DND-41 (cell line): ENCODE results near the gene HYAL4.
"Not testable (repeated sequence)": the region's sequence is repeated elsewhere in the genome, so short reads cannot be mapped to it uniquely, and the experiment has no call there.

ENCODE experiments used
- ATAC-seq: fragments of 200-7000 bp; cut with Tn5 transposase; 3 replicates; pipeline ENCODE4 v1.9.1; 2021; ENCODE audit warnings: low read depth; ENCODE audit not compliant: insufficient read depth
- DNase-seq: peaks from one replicate; pipeline ENCODE4 v3.0.0-alpha.2; 2020
- H2AFZ ChIP-seq: 2 replicates; pipeline ENCODE4 v1.6.0; 2012; ENCODE audit warnings: low read depth, low read length
- H3K27ac ChIP-seq: 2 replicates; pipeline ENCODE4 v1.5.1; 2012; ENCODE audit warnings: low read length, inconsistent platforms
- H3K27me3 ChIP-seq: fragments of 200-600 bp; sonication (generic); 2 replicates; pipeline ENCODE4 v1.6.0; 2012; ENCODE audit warnings: low read length, mild to moderate bottlenecking, inconsistent platforms; ENCODE audit not compliant: insufficient read depth, poor library complexity
- H3K36me3 ChIP-seq: 2 replicates; pipeline ENCODE4 v1.5.1; 2012; ENCODE audit warnings: low read length, inconsistent platforms; ENCODE audit not compliant: insufficient read depth
- H3K4me1 ChIP-seq: 2 replicates; pipeline ENCODE4 v1.5.1; 2012; ENCODE audit warnings: mild to moderate bottlenecking, low read length; ENCODE audit not compliant: insufficient read depth
- H3K4me2 ChIP-seq: 2 replicates; pipeline ENCODE4 v1.6.0; 2012; ENCODE audit warnings: mild to moderate bottlenecking, moderate library complexity, low read length, inconsistent platforms; ENCODE audit not compliant: insufficient read depth
- H3K4me3 ChIP-seq, 2 experiments: fragments of 200-600 bp in 1 of 2; shearing (Covaris generic) in 1 of 2; 2 replicates each; pipeline ENCODE4 v1.5.1; 2012 to 2016; ENCODE audit warnings: inconsistent platforms in 2 of 2, low read length in 2 of 2, mild to moderate bottlenecking in 2 of 2, low read depth in 1 of 2, moderate library complexity in 1 of 2
- H3K79me2 ChIP-seq: 2 replicates; pipeline ENCODE4 v1.6.0; 2012; ENCODE audit warnings: low read length, inconsistent platforms; ENCODE audit not compliant: insufficient read depth
- H3K9ac ChIP-seq: 2 replicates; pipeline ENCODE4 v1.6.0; 2012; ENCODE audit warnings: low read depth, mild to moderate bottlenecking, inconsistent platforms, low read length, moderate library complexity
- H3K9me3 ChIP-seq: 2 replicates; pipeline ENCODE4 v1.5.1; 2012; ENCODE audit warnings: low read length, moderate library complexity, mild to moderate bottlenecking, inconsistent platforms; ENCODE audit not compliant: insufficient read depth, severe bottlenecking
- H4K20me1 ChIP-seq: 2 replicates; pipeline ENCODE4 v1.6.0; 2012; ENCODE audit warnings: low read length; ENCODE audit not compliant: insufficient read depth
- EZH2 ChIP-seq: IDR thresholded peaks from 3 replicates; pipeline ENCODE4 v1.6.1; 2012; ENCODE audit warnings: borderline replicate concordance, low read depth, mild to moderate bottlenecking, moderate library complexity, low read length, inconsistent platforms; ENCODE audit not compliant: severe bottlenecking
- TF ChIP-seq, protein P1 (sequence below): IDR thresholded peaks from 2 replicates; pipeline ENCODE4 v1.5.1; 2012; ENCODE audit warnings: borderline replicate concordance, low read length, moderate library complexity, mild to moderate bottlenecking; ENCODE audit not compliant: poor library complexity, severe bottlenecking; ENCODE audit errors: extremely low read depth

HYAL4 gene

DNA sequence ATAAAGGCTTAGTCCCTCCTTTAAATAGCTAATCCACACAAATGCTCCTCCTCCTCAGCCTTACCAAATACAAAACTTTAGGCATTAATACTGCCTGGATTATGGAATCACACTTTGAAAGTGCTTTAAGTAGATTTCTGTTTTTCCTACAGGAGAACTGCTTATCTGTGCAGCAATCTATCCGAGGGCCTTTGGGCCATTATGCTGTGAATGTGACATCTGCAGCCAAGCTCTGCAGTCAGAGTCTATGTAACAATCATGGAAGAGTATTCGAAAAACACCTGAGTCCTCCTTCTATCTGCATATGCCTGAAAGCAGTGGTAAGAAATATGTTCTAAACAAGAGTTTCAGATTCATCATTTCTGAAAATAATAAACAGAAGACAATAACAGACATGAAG lies 16.2 kb upstream of the HYAL4 start:
- no peak overlapping the region for H3K4me3 ChIP-seq
- no peaks in the 10 kb centered on the region for H3K79me2 ChIP-seq
- no peak for TF ChIP-seq EZH2
- TF ChIP-seq, protein P1, sequence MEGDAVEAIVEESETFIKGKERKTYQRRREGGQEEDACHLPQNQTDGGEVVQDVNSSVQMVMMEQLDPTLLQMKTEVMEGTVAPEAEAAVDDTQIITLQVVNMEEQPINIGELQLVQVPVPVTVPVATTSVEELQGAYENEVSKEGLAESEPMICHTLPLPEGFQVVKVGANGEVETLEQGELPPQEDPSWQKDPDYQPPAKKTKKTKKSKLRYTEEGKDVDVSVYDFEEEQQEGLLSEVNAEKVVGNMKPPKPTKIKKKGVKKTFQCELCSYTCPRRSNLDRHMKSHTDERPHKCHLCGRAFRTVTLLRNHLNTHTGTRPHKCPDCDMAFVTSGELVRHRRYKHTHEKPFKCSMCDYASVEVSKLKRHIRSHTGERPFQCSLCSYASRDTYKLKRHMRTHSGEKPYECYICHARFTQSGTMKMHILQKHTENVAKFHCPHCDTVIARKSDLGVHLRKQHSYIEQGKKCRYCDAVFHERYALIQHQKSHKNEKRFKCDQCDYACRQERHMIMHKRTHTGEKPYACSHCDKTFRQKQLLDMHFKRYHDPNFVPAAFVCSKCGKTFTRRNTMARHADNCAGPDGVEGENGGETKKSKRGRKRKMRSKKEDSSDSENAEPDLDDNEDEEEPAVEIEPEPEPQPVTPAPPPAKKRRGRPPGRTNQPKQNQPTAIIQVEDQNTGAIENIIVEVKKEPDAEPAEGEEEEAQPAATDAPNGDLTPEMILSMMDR, result no peak
- H2AFZ ChIP-seq, result no peak overlapping the region
- no peak for ATAC-seq
- no peak for DNase-seq
- H3K9me3 ChIP-seq, result no peaks in the 10 kb centered on the region
- no peaks in the 10 kb centered on the region for H3K36me3 ChIP-seq
- H3K9ac ChIP-seq, result no peak overlapping the region
- H3K27me3 ChIP-seq, result peaks cover 3% of the 10 kb centered on the region
- no peak overlapping the region for H3K4me2 ChIP-seq
- no peaks in the 10 kb centered on the region for H3K4me1 ChIP-seq
- H4K20me1 ChIP-seq, result no peaks in the 10 kb centered on the region
- no peak overlapping the region for H3K27ac ChIP-seq

DNA sequence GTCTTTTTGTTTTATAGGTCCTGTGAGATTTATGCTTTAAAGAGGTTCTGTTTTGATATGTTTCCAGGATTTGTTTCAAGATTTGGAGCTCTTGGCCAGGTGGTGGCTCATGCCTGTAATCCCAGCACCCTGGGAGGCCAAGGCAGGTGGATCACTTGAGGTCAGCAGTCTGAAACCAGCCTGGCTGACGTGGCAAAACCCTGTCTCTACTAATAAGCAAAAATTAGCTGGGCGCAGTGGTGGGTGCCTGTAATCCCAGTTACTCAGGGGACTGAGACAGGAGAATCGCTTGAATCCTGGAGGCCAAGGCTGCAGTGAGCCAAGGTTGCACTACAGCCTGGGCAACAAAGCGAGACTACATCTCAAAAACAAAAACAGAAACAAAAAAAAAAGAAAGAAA lies 8.3 kb upstream of the HYAL4 start:
- no peak overlapping the region for H3K9ac ChIP-seq
- no peaks in the 10 kb centered on the region for H4K20me1 ChIP-seq

DNA sequence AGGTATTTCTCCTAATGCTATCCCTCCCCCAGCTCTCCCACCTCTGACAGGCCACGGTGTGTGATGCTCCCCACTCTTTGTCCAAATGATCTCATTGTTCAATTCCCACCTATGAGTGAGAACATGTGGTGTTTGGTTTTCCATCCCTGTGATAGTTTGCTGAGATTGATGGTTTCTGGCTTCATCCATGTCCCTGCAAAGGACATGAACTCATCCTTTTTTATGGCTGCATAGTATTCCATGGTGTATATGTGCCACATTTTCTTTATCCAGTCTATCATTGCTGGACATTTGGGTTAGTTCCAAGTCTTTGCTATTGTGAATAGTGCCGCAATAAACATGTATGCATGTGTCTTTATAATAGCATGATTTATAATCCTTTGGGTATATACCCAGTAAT lies 5.9 kb upstream of the HYAL4 start:
- H3K27ac ChIP-seq, H2AFZ ChIP-seq, H3K4me2 ChIP-seq, H3K4me1 ChIP-seq, H3K9ac ChIP-seq, H3K27me3 ChIP-seq, H4K20me1 ChIP-seq, H3K36me3 ChIP-seq, DNase-seq, ATAC-seq, H3K9me3 ChIP-seq, H3K79me2 ChIP-seq, H3K4me3 ChIP-seq: not testable (repeated sequence)

More for the DNA sequence above, 8.3 kb upstream of the HYAL4 start:
- Histone ChIP-seq H3K4me3 (no peak overlapping the region), H3K79me2 (no peaks in the 10 kb centered on the region), H3K9me3 (no peaks in the 10 kb centered on the region), H3K27me3 (no peaks in the 10 kb centered on the region), H3K36me3 (no peaks in the 10 kb centered on the region), H3K4me2 (no peak overlapping the region), H3K27ac (no peak overlapping the region), H2AFZ (no peak overlapping the region), H3K4me1 (no peaks in the 10 kb centered on the region)
- no peak for ATAC-seq
- TF ChIP-seq, protein P1, result no peak
- no peak for TF ChIP-seq EZH2
- no peak for DNase-seq

DNA sequence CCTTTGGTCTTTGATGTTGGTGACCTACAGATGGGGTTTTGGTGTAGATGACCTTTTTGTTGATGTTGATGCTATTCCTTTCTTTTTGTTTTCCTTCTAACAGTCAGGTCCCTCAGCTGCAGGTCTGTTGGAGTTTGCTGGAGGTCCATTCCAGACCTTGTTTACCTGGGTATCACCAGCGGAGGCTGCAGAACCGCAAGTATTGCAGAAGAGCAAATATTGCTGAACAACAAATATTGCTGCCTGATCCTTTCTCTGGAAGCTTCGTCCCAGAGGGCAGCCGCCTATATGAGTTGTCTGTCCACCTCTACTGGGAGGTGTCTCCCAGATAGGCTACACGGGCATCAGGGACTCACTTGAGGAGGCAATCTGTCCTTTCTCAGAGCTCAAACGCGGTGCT lies 827 bp upstream of the HYAL4 start:
- H3K4me2 ChIP-seq, H2AFZ ChIP-seq, H3K27ac ChIP-seq, H3K36me3 ChIP-seq, DNase-seq, H4K20me1 ChIP-seq, H3K9ac ChIP-seq, H3K4me1 ChIP-seq, H3K27me3 ChIP-seq, H3K9me3 ChIP-seq, H3K4me3 ChIP-seq, H3K79me2 ChIP-seq, ATAC-seq: not testable (repeated sequence)
